OCI-LY1 (cell line): Measurements from ENCODE around the gene MECR.

Source experiments
- EZH2 ChIP-seq: fragments of 200-600 bp; sonication (generic), shearing (Covaris generic); IDR thresholded peaks from 2 replicates; pipeline ENCODE4 v1.8.0; 2017; ENCODE audit warnings: borderline replicate concordance, mixed run types, mild to moderate bottlenecking, antibody characterized with exemption, low read length, moderate library complexity, mixed read lengths
- TF ChIP-seq, protein P1 (sequence below): fragments of 200-600 bp; sonication (generic), shearing (Covaris generic); IDR thresholded peaks from 2 replicates; pipeline ENCODE4 v1.5.1; 2017; ENCODE audit warnings: mild to moderate bottlenecking, antibody characterized with exemption, low read length, moderate library complexity, mixed read lengths

DNA sequence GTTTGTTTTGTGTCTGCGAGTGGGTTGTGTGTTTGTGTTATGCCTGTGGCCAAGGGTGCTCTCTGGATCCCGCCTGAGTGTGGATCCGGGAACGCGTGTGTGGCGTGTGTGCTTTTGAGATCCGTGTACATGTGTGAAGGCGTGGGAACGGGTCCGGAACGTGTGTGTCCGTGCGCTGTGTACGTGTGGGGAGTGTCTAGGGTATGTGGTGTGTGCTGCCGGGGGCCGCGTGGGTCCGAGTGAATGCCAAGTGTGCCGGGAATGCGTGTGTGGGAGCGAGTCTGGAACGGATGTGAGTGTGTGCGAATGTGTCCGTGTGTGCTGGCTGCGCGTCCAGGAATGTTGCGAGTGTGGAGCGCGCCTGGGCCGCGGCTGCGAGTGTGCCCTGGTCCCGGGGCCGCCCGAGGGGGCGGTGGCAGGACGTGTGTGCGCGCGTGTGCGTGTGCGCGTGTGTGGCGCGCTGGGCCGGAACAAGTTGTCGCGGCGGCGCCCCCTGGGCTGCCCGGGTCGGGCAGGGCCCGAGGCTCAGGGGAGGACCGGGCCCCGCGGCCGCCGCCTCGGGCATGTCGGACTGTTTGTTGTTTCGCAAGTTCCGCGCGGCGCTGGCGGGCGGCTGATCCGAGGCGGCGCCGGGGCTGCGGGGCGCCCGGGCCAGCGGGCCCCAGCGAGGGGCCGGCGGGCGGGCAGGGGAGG lies 6.5 kb upstream of the MECR start:
- TF ChIP-seq, protein P1, sequence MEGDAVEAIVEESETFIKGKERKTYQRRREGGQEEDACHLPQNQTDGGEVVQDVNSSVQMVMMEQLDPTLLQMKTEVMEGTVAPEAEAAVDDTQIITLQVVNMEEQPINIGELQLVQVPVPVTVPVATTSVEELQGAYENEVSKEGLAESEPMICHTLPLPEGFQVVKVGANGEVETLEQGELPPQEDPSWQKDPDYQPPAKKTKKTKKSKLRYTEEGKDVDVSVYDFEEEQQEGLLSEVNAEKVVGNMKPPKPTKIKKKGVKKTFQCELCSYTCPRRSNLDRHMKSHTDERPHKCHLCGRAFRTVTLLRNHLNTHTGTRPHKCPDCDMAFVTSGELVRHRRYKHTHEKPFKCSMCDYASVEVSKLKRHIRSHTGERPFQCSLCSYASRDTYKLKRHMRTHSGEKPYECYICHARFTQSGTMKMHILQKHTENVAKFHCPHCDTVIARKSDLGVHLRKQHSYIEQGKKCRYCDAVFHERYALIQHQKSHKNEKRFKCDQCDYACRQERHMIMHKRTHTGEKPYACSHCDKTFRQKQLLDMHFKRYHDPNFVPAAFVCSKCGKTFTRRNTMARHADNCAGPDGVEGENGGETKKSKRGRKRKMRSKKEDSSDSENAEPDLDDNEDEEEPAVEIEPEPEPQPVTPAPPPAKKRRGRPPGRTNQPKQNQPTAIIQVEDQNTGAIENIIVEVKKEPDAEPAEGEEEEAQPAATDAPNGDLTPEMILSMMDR: no peak
- no peak for TF ChIP-seq EZH2
